GM19395 (cell line): ENCODE measurements around the gene NT5M.
"Not testable (repeated sequence)": the region's sequence is repeated elsewhere in the genome, so short reads cannot be mapped to it uniquely, and the experiment has no call there.

Experiments used
- ATAC-seq: cut with Tn5 transposase; IDR thresholded peaks from one replicate; pipeline ENCODE4 v1.9.1; 2021; ENCODE audit warnings: mild to moderate bottlenecking, moderate library complexity; ENCODE audit not compliant: unreplicated experiment

NT5M gene

DNA sequence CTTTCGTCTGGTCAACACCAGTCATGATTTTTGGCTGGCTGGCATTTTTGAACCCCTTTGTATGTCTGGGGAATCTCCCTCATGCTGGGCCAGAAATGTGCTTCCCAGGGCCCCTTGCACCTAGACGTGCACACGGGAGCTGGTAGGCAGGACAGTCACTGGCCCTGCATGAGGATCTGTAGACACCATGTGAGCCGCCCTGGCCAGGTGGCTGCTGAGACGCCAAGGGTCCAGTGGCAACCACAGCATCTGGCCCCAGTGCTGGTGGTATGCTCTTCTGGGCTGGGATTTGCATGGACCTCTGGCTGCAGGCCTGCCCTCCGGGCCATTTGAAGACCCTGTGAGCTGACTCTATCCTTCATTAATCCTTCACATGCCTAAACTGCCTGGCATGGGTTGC is 67.5 kb downstream of the NT5M start:
- no peak for ATAC-seq

DNA sequence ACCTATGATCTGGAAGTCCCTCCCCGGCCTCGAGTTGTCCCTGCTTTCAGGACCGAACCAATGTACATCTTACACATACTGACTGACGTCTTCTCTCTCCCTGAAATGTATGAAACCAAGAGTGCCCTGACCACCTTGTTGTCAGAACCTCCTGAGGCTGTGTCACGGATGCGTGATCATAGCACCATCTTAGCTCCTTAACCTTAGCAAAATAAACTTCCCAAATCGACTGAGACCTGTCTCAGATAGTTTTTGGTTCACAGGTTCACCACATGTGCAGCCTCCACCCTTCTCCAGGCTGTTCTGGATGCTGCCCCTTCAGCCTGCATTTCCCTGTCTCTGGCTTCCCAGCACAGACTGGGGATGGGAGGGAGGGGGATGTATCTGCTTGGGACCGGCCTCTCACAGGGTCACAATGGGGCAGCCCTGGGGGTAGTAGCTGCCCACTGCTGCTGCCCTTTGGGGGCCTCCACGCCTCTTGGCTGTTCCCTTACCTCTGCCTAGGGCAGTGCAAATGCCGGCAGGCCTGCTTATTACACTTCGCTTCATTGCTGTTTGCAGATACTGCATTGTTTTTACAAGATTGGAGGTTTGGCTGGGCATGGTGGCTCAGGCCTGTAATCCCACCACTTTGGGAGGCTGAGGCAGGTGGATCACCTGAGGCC is 69.8 kb downstream of the NT5M start:
- ATAC-seq, result no peak

DNA sequence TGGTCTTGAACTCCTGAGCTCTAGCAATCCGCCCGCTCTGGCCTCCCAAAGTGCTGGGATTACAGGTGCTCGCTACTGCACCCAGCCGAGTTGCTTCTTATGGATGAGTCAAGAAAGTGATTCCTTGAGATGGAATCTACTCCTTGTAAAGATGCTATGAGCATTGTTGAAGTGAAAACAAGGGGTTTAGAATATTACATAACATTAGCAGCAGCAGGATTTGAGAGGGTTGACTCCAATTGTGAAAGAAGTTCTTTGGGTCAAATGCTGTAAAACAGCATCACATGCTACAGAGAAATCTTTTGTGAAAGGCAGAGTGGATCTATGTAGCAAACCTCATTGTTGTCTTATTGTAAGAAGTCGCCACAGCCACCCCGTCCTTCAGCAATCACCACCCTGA is 72.7 kb downstream of the NT5M start:
- no peak for ATAC-seq

DNA sequence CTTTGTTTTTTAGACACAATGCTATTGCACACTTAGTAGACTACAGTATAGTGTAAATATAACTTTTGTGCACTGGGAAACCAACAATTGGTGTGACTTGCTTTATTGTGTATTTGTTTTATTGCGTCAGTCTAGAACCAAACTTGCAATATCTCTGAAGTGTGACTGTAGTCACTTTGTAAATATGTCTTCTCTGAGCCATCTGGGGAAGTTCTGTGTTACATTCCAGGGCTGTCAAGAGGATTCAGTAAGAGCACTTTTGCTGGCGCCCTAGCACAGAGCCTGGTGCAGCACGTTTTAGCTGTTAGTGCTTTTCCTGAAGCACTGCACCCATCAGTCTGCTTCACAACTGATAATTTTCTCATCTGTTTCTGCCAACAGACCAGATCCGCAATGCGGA is 73.2 kb downstream of the NT5M start:
- no peak for ATAC-seq

DNA sequence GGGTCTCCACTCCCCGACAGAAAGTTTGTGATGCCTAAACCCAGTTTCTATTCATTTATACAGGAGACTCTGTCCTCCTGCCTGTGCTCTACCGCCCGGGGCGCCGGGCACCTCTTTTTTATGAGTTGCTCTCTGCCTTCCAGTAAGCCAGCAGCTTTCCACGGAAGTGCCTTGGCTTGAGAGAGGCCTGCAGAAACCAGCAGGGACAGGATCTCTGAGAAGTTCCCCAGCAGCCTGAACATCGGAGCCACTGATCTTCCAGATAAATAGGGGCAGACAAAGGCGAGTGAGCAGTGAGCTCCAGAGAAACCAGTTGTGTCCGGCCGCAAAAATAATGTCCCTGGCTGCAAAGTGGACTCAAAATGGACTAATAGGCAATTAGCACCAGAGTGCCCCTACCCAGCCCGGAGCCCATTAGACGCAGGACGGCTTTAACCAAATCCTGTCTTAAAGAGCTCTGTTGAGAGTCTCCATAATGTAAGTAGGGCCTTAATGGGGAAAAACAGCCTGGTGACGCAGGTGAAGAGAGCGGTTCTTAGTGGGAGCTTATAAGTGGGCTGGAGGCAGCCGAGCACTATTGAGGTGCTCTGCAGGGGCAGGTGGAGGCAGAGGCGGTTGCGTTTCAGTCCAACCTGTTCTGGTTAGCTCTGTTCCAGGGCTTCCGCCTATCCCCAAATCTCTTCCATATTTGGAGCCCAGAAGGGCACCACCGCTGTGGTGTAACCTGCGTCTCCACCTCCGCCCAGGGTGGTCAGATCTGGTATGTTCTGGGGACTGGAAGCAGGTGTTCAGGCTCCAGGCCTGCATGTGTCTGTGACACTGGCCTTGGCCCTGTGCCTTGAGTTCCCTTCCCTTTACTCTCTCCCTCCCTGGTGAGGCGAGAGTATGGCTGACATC is 74.1 kb downstream of the NT5M start:
- ATAC-seq, result no peak

DNA sequence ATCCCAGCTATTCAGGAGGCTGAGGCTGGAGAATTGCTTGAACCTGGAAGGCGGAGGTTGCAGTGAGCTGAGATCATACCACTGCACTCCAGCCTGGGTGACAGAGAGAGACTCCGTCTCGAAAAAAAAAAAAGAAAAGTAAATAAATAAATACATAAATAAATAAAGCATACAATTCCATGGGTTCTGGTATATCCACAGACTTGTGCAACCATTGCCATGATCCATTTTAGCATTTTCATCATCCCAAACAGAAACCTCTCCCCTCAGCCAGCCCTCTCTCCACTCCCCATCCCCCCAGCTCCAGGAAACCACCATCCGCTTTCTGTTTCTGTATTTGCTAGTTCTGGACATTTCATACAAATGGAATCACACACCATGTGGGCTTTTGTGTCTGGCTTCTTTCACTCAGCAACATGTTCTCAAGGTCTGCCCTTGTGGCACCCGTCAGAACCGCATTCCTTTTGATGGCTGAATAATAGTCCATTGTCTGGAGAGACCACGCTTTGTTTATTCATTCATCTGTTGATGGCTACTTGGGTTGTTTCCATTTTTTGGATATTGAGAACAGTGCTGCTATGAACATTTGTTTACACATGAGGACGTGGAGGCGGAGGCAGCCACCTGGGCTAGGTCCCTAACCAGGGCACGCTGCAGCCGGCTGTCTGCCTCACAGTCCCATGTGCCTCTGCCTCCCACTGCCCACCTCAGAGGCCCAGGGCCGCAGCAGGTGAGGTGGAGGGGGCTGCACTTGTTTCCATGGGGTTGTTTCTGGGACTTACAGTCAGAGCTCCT is 76.2 kb downstream of the NT5M start:
- no peak for ATAC-seq

DNA sequence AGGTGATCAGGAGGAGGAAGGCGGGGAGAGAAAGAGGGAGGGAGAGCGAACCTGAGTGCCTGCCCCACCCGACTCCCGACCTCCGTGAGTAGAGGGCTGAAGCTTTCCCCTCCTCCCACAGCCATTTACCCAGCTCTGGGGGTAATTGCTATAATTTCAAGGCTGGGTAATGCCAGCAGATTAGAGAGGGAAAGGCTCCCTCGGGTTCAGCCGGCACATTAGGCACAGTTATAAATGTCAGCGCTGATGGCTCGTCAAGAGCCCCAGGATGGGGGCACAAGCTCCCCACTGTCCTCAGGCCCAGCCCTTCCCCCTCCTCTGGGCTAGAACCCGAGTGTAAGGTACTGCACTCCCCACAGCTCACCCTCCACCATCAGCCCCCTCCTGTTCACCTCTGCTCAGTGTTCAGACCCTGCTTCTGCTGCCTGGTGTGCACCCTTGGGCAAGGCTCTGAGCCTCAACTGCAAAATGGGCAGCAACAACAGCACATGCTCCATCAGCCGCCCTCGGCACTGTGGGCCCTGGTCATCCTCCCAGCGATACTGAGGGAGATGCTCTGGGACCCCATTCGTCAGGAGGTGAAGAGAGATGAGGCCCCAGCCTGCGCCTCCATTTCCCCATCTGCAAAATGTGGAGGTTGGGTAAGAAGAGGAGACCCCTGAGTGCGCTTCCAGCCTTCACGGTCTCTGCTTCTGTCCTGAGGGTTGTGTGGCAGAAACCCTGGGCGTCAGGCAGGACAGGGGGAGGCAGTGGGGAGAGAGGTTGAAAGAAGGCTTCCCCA is 77.2 kb downstream of the NT5M start:
- ATAC-seq, result no peak

DNA sequence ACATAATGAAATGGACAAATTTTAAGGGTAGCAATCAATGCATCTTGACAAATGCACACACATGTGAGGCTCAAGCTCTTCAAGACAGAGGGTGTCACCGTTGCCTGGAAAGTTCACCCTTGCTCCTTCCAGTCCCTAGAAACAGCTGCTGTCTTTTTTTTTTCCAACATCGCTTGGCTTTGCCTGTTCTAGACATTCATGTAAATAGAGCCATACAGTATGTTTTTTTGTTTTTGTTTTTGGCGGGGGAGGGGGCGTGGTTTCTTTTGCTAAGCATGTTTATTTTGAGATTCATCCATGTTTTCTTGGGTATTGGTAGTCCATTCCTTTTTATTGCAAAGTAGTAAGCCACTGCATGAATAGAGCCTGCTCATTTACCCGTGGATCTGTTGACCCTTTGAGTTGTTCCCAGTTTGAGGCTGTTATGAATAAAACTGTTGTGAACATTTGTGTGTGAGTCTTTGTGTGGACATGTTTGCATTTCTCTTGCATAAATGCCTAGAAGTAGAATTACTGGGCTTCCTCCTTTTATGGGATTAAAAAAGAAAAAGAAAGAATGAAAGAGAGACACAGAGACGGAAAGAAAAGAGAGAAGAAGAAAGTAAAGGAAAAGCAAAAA is 78.4 kb downstream of the NT5M start:
- ATAC-seq, result no peak

DNA sequence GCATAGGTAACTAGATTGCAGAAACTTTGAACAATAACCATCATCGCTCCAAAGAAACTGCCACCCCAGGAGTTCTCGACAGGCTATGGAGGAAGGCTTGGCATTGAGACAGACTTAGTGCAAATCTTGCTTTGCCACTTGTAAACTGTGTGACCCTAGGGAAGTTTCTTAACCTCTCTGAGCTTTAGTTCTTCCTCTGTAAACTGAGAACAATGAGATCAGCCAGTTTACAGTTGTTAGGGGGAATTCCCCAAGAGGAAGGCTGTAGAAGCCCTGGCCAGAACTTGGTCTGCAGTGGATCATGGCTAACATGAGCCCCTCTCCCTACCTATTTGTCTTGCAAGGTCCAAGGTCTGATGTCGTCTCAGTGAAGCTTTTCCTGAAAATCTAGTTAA is 78.9 kb downstream of the NT5M start:
- no peak for ATAC-seq

DNA sequence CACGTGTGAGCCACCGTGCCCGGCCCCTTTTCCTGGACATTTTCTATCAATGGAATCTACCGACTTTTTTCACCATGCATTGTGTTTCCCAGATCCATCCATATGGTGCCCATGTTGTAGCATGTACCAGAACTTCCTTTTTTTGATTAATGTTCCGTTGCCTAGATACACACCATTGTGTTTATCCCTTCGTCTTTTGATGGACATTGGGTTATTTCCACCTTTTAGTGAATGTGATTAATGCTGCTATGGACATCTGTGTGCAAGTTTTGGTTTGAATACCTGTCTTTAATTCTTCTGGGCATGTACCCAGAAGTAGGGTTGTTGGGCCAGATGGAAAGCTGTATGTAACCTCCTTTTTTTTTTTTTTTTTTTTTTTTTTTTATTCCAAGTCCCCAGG is 79.8 kb downstream of the NT5M start:
- ATAC-seq, result no peak

DNA sequence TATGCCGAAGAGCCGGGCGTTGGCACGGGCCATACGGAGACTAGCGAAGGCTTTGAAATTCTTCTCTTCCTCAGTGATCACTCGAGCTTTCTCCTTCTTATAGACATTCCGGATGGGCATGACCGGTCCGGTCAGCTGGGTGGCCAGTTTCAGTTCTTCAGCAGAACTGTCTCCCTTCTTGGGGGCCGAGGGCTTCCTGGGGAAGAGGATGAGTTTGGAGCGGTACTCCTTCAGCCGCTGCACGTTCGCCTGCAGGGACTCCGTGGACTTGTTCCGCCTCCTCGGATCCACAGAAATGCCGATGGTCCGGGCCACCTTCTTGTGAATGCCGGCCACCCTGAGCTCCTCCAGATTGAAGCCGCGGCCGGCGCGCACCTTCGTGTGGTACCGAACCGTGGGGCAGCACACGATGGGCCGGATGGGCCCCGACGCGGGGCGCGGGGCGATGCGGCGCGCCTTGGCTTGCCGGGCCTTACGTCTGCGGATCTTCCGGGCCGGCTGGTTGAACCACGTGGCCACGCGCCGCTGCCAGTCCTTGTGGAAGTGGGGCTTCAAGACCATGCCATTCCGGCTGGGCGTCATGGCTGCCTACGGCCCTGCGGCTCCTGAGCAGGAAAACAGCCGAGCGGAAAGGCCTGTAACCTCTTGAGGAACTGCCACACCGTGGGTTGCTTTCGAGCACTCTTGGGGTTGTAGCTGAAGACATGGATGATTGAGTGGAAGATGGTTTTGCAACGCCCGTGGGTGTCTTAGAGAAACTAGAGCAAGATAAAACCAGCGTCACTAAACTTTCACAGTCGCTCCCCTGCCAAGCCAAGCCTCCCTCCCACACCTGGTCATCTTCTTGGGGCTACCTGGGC is 80.5 kb downstream of the NT5M start:
- ATAC-seq, result not testable (repeated sequence)

DNA sequence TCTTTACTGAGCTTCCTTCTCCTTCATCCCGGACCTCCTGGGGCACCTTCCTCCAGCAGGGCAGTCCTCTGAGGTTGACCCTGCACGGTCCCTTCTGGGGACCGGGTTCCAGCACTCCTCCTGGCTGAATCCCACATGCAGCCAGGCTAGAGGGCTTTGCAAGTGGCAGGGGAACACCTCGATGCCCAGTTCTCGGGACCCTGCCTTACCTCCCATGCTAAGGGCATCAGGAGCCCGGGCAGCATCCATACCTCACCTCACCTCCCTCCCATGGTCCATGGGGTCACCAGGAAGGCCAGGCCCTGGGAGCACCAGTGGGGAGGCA is 81.1 kb downstream of the NT5M start:
- ATAC-seq, result no peak

DNA sequence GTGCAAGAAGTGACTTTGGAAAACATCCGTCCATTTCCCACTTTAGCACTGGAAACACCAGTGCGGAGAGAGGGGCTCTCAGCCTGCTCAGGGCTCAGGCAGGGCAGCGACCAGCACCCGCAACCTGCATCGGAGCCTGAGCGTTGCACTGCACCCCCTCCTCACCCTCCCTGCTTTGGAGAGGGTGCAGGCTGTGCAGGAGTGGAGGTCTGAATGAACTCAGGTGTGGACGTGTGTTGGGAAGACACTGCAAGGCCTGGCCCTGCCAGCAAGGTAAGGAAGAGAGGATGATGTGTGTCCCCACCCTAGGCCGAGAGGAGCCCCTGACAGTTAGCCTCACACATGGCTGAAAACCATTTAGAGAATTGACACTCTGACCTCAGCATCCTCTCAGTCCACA is 81.8 kb downstream of the NT5M start:
- ATAC-seq, result no peak

DNA sequence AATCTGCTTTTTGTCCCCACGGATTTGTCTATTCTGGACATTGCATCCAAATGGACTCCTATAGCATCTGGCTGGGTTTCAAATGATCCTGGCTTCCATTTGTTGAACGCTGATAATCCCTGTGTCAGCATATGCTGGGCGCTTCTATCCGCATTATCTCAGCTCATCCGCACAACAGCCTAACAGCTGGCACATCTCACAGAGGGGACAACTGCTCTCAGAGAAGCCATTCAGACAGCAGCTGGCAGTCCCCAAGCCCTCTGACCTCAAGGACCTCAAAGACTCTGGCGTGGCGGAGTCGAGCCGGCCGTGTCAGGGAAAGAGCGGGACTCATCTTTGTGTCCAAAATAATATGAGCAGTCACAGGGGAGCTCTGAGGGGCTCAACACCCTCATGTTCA is 82.3 kb downstream of the NT5M start:
- no peak for ATAC-seq

DNA sequence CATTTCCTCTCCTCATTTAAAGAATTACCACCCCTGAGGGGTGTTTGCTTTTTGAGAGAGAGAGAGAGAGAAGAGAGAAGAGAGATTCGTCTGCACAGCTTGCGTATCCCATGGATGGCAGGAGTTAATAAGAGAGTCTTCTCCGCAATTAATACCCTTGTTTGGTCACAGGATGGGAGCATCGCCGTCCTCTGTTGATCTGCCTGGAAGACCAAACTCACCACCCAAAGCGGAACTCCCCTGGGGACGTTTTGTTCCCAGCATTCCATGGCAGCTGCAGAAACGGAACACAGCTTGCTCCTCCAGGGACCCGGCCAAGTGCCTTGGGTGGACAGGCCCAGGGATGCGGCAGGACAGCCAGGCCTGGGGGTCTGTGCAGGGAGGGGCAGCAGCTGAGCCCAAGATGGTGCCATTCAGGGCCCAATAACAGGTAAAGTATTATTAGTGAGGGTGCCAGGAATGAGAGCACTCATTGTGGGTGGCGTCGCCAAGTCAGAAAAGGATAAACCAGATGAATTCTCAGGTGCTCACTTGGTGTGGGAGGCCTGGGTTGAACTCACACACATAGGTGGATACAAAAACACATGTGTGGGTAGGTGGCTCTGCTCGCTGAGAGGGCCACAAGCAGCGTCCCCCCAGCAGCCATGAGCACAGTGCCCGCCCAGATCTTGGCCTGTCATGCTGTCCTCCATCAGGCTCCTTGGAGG is 83.1 kb downstream of the NT5M start:
- no peak for ATAC-seq

DNA sequence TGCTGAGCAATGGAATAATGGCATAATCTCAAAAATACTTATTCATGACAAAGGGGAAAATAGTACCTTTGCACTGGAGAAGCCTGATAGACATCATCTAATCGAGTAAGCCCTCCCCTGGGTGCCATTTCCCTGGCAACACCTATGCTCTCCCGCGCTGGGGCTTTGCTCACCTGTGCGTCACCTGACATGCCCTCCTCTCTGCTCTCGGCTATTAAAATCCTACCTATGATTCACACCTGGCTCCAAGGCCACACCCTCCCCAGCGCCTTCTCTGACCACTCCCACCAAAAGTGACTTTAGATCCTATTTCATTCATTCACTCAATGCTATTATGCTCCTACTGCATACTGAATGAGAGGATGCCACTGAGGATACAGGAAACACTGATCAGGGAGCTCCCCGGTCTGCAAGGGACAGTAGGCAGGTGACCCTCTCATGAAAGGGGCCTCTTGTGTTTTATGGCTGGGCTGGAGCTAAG is 83.9 kb downstream of the NT5M start:
- no peak for ATAC-seq

DNA sequence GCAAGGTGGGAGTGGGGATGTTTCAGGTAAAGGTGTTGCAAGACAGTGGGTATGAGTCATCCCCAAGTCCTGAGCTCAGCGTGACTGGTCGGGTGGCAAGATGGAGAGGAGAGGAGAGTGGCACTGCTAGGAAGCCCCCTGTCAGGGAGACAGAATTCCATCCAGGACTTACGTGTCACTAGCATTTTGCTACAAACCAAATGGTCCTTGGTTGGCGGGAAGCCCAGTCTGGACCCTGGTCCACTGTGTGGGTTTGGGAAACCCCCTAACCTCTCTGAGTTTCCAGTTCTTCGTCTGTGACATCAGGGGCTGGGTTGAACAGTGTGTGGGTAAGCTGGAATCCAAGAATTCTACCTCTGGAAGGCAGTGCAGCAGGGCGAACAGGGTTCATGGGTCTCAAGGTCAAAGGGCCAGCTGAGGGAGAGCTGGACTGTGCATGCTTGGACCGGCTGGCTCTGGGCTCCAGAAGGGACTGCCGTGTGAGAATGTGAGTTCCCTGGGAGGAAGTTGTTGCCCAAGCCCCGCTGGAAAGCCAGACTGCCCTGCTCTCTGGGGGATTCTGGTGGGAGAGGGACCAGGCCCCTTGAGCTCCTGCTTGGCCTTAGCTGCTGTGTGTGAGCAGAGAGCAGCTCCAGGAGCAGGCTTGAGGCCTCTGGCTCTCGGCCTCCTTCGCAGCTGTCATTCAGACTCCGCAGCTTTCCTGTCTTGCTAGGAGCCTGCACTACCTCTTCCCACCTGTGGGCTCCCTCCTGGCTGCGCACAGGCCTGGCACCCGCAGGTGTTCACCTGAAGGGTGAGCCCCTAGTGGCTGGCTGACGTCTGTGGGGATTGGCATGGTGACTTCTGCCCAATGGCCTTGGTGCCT is 84.6 kb downstream of the NT5M start:
- ATAC-seq, result no peak
